GM19351 (cell line): Measurements from ENCODE around the gene CAPN5.

Experiments
- ATAC-seq: cut with Tn5 transposase; IDR thresholded peaks from one replicate; pipeline ENCODE4 v1.9.1; 2021; ENCODE audit warnings: mild to moderate bottlenecking, moderate library complexity; ENCODE audit not compliant: unreplicated experiment

Gene CAPN5

GRCh38 chr11:77063861-77064260 lies 2.9 kb upstream of the CAPN5 start:
- ATAC-seq = no peak

GRCh38 chr11:77064648-77065217 lies 2.0 kb upstream of the CAPN5 start:
- no peak for ATAC-seq

GRCh38 chr11:77065878-77066228 lies 918 bp upstream of the CAPN5 start:
- no peak for ATAC-seq

- ATAC-seq = no peak
Observed at GRCh38 chr11:77067861-77068443, 1.2 kb downstream of the CAPN5 start.

DNA sequence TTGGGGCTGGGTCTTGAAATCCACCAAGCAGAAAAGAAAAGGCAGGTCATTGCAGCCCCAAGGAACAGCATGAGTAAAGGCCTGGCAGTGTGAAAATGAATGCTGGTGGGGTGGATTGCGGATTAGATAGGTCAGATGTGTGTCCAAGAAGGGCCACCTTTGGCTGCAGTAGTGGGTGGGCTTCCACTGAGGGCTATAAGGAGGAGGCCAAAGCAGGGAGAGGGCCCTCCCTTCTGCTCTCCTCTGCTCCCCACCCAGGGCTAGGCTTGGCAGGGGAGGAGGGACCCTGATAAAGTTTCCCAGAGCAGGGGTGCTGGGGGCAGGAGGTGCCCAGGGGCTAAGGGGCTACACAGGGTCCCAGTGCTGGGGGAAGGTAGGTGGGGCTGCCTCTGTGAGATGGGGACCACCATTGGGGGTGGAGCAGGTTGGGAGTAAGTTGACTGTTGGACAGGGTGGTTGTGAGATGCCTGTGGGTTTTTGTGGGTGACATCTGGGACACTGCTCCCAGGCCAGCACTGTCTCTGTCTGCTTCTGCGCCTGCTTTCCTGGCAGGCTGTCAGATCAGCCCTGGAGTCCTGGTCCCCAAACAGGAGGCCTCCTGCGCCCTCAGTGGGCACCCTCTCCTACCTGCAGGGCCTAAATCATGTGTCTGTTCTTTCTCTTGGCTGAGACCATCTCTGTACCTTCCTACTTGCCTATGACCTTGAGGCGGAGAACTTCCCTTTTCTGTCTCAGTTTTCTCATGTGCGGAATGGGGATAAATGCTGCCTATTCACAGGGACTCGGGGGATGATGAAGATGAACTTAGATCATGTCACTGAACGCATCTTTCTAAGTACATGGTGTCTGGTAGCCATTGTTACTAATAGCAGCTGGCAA lies 1.9 kb downstream of the CAPN5 start:
- no peak for ATAC-seq

GRCh38 chr11:77069336-77069968 lies 2.7 kb downstream of the CAPN5 start:
- no peak for ATAC-seq

DNA sequence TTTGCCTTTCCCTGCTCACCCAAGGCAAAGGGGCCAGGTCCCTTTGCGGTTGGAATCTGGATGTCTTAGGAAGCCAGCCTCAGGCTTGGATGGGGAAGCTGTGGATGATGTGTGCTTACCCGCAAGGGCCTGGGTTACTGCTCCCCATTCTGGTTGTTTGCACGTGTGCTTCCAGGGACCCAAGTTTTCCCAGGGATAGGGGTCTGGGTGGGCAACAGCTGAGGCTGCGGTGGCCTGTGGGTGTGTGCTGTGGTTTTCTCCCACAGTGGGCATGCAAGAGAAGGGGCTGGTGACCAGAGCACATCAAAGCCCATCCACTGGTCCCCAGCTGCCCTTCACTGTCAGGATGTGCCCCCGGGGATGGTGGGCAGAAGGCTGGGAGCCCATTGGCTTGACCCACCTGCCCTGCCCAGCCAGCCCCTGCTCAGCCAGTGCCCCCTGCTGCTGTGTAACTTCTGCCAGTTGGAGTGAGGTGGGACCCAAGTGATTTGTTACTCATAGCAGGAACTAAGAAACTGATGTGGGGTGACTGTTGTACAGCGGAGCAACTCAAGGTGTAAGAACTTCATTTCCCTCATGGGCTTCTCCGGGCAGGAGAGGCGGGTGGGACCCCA lies 3.3 kb downstream of the CAPN5 start:
- no peak for ATAC-seq

GRCh38 chr11:77071077-77071476 lies 4.3 kb downstream of the CAPN5 start:
- ATAC-seq = no peak

DNA sequence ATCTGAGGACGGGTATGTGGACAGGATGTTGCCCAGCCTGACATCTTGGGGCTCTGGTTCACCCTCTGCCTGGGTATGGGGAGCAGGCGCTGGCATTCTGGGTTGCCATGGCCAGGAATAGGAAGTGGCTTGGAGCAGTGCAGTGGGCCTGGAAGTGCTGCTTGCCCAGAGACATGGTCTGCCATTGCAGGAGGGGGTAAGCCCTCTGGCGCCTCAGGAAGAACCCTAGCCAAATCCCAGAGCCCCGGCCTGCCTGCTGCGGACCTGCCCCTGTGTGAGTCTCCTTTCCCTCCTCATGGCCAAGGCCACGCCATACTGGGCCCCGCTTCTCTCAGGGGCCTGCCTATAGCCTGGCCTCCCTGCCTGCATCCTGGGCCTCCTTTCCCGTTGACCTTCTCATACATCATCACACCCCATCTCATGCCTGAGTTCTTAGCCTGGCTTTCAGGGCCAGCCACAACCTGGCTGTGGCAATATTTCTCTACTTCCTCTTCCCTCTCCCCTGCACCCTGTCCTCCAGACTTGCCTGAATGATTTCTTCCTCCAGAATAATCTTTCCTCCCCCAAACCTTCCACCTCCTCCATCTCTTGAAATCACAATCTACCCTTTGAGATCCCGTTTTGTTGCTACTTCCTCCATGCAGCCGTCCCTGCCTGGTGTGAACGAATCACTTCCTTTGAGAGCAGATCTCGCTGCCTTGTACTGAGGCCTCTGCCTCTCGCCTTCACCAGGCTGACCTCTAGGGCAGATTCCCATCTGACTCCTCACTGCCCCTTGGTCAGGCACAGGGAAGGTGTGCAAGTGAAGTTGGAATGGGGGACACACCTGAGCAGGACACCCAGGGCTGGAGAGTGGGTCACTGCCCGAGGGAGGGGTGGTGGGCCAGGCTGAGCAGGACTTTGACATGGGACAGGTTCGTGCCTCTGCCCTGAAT lies 5.2 kb downstream of the CAPN5 start:
- no peak for ATAC-seq

DNA sequence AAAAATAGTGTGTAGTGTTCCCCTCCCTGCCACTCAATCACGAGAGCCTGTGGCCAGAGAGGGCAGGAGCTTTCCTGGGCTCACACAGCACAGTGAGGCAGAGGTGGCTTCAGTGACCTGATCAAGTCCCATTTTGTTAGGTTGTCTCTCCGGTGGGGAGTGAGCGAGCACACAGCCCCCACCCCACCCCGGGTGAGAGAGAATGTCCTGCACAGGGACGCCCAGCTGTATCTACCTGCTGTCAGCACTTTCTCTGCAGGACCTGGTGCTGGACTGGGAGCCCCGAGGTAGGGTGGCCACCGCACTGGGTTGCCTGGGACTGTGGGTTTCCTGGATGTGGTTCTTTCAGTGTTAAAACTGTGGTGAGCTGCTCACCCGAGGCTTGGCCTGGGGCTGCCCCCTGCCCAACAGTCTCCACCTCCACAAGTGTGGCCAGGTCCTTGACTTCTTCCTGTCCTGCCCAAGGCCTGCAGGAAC lies 6.1 kb downstream of the CAPN5 start:
- ATAC-seq = no peak

GRCh38 chr11:77073328-77074001 lies 6.7 kb downstream of the CAPN5 start:
- no peak for ATAC-seq

DNA sequence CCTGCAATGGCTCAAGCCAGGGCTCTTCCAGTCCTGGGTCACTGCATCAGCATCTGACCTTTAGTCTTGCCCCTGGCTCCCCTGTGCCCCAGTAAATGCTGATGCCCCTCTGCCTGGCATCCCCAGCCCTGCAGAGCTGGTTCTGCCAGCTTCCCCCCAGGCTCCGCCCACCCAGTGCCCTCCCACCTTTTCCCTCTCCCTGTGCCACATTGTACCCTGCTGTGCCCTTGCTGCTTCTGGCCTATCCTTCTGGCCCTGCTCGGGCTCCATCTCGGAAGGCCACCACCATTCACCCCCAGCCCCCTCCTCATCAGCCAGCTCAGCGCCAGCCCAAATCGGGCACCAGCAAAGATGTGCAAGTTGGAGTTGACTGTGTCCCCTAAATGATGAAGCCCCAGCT lies 7.4 kb downstream of the CAPN5 start:
- no peak for ATAC-seq

DNA sequence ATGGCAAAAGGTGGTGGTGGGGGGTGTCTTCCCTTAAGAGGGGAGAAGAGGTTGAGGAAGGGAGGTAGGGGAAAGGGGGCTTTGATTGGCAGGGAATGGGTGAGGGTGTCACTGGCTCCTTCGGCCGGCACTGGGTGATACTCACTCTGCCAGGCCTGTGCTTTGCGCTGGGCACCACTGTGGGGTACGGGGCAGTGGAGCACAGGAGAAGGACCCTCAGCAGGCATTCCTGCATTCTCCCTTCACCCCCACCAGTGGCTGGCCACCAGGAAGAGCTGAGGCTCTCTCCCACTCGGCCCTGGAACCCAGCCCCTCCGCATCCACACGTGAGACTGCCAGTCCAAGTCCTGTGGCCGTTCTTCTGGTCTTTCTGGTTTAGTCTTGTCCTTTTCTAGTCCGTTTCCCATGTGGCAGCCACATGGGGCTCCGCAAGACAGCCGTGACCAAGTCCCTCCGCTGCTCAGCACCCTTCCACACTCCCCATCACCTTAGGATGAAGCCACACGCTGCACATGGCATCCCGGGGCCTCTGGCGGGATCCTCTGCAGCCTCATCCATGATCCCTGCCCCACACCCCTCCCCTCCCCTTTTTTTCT lies 8.0 kb downstream of the CAPN5 start:
- no peak for ATAC-seq

DNA sequence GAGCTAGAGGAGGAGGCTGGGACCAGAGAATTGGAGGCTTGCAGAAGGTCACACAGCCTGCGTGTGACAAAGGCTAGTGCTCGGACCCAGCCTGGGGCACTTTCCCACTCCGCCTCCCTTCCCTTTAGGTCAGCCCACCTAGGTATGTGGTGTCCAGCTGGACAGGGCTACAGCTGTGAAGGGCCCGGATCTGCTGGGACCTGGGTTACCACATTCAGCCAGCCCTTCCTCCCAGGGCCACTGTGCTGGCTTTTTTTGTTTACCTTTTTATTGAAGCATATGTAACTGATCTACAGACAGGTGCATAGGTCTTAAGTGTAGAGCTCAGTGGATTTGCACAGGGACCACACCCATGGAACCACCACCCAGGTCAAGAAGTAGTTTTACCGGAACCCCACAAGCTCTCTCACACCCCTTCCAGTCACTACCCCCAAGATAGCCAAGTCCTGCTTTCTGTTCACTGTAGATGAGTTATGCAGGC lies 8.7 kb downstream of the CAPN5 start:
- ATAC-seq = no peak

DNA sequence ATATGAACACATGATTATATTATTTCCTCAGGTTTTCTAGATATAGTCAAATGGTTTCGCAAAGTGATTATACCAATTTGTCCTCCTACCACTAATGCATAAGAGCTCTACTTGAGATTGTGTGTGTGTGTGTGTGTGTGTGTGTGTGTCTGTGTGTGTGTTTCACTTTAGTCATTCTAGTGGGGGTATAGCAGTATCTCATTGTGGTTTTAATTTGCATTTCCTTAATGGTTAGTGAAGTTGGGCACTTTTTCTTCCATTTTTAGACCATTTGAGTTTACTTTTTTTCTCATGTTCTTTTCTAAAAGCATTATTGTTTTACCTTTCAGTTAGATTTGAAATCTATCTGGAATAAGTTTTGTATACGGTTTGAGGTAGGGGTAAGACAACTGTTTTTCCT lies 12.9 kb downstream of the CAPN5 start:
- ATAC-seq = no peak

- ATAC-seq = no peak
Observed at GRCh38 chr11:77080643-77081210, 14.0 kb downstream of the CAPN5 start.

DNA sequence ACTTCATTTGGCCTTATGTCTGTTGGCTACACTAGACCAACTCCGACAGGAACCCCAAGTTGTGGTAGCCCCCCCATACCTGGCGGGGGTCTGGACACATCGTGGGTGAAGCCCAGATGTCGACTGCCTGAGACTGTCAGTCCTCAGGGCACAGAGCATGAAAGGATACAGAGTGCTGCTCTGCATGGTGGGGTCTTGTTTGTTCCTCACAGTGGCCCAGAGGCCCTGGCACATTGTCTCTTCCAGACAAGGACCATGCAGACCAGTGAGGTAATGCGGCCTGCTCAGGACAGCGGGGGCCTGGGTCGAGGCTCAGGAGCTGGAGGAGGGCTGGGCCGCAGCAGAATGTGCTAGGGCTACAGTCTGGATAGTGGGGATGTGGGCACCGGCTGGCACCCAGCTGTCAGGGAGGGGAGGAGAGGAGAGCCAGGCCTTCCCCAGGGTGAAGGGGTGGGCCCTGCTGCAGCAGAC lies 14.6 kb downstream of the CAPN5 start:
- no peak for ATAC-seq

DNA sequence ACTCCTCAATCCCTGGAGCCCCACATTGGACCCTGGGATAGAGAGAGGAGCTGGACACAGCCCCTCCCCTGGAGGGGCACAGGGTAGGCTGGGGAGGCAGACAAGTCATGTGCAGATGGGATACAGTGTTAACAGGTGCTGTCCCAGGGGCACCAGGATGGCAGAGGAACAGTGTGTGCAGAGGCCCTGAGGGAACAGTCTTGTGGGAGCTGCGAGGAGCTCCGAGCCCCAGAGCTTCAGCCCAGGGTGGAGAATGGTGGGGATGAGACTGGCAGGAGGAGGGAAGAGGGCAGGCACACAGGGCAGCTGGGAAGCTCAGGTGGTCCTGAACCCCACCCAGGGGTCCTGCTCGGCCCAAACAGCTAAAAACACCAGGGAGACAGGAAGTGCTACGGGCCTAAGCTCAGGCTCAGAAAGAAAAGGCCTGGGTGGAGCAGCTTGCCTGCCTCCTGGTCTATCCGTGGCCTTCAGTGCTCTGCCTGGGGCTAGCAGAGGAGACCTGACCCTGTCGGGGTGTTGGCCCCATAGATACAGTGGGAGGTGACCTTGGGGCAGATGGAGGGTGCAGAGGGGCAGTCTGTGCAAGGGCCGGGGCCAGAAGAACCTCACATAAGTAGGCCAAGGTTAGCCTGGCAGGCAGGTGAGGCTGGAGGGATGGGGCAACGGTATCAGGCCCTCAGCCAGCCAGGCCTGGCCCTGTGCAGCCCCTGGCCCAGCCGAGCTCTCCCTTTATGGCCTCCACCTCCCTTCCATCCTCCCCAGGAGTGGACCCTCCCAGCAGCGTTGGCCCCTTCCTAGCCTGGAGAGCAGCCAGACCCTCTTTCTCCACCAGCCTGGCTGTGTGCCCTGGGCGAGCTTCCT lies 15.4 kb downstream of the CAPN5 start:
- ATAC-seq = no peak
